ENCODE measurements around the gene EFCAB13.

DNA sequence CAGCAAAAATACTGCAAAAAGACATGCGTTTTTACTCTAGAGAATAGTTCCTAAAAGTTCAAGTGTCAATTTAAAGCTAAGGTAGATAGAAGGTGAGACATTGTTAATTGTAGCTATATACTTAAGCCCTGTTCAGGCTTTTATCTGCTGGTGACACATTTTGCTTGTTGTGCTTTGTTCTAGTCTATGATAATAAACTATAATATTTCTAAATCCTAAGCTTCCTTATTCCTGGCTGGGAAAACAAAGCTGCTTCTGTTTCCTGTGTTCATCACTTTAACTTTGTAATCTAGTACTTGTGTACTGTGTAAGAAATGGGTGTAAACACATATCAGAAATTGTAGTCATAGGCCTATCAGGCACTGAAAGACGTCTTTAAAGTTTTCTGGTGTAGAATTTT, 77.3 kb downstream of the EFCAB13 start:
- TF ChIP-seq, protein P1, sequence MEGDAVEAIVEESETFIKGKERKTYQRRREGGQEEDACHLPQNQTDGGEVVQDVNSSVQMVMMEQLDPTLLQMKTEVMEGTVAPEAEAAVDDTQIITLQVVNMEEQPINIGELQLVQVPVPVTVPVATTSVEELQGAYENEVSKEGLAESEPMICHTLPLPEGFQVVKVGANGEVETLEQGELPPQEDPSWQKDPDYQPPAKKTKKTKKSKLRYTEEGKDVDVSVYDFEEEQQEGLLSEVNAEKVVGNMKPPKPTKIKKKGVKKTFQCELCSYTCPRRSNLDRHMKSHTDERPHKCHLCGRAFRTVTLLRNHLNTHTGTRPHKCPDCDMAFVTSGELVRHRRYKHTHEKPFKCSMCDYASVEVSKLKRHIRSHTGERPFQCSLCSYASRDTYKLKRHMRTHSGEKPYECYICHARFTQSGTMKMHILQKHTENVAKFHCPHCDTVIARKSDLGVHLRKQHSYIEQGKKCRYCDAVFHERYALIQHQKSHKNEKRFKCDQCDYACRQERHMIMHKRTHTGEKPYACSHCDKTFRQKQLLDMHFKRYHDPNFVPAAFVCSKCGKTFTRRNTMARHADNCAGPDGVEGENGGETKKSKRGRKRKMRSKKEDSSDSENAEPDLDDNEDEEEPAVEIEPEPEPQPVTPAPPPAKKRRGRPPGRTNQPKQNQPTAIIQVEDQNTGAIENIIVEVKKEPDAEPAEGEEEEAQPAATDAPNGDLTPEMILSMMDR (IDR thresholded peaks at IDR 0.05) = no peak
- TF ChIP-seq POLR2AphosphoS5 (IDR thresholded peaks at IDR 0.05) (no peak), POLR2A (IDR thresholded peaks at IDR 0.05; ENCODE audit: low read depth) (no peak), EP300 (IDR thresholded peaks at IDR 0.05) (no peak)
